Measurements from ENCODE around the gene DHX16.

DHX16 gene

DNA sequence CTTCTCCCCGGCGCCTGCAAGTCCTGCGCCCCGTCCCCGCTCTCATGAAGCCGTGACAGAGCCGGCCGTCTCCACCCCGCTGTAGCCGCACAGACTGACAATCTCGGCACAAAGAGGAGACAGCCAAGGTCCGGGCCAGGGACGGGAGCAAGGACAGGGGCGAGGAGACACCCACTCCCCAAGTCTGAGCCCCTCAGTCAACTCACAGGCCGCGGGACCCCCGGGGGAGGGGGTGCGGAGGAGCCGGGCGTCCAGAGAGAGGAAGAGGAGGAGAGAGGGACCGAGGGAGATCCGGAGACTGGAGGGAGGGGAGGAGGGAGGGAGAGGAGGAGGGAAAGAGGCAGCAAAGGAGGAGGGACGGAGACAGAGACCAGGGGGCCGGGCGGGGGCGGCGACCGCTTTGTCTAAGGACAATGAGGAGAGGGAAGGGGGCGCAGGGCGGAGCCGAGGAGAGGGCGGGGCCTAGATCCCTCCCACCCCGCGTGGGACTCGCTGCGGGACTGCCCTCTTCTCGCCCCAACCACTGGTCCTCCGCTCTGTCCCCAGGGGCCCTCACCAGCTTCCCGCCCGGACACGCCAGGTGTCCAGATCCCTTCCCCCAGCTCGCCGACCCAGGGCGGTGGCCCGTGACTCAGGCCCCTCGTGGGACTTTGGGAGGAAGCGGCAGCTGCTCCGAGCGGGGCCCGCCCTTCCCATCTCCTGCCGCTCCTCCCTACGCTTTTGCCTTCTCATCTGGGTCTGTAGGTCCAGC is 14.3 kb upstream of the DHX16 start:
- TF ChIP-seq, protein P1, sequence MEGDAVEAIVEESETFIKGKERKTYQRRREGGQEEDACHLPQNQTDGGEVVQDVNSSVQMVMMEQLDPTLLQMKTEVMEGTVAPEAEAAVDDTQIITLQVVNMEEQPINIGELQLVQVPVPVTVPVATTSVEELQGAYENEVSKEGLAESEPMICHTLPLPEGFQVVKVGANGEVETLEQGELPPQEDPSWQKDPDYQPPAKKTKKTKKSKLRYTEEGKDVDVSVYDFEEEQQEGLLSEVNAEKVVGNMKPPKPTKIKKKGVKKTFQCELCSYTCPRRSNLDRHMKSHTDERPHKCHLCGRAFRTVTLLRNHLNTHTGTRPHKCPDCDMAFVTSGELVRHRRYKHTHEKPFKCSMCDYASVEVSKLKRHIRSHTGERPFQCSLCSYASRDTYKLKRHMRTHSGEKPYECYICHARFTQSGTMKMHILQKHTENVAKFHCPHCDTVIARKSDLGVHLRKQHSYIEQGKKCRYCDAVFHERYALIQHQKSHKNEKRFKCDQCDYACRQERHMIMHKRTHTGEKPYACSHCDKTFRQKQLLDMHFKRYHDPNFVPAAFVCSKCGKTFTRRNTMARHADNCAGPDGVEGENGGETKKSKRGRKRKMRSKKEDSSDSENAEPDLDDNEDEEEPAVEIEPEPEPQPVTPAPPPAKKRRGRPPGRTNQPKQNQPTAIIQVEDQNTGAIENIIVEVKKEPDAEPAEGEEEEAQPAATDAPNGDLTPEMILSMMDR (IDR thresholded peaks at IDR 0.05; ENCODE audit: insufficient read depth, low read length, poor library complexity, severe bottlenecking), result no peak
- no peak for TF ChIP-seq EZH2phosphoT487 (conservative IDR thresholded peaks at IDR 0.05; ENCODE audit: low read length)
- Histone ChIP-seq H3K79me2 (ENCODE audit: insufficient read depth, low read length) (peaks cover 51% of the 10 kb centered on the region), H4K20me1 (ENCODE audit: low read depth, low read length) (no peaks in the 10 kb centered on the region), H3K9ac (ENCODE audit: low read length) (peak overlapping the region; percentile 82), H3K9me2 (replicated peaks; ENCODE audit: insufficient read depth, low read length) (no peaks in the 10 kb centered on the region), H3K4me2 (ENCODE audit: low read depth, low read length, poor library complexity, severe bottlenecking) (peak overlapping the region; percentile 92), H3K36me3 (ENCODE audit: low read length) (no peaks in the 10 kb centered on the region), H3K4me3 (ENCODE audit: insufficient read depth, low read length, poor library complexity, severe bottlenecking) (peak overlapping the region; percentile 91), H3K27ac (ENCODE audit: low read depth, low read length) (peak overlapping the region; percentile 94), H3K9me3 (ENCODE audit: insufficient read depth, low read length) (no peaks in the 10 kb centered on the region), H3F3A (ENCODE audit: insufficient read depth) (peaks cover 63% of the 10 kb centered on the region), H2AFZ (ENCODE audit: low read depth, low read length, severe bottlenecking) (peak overlapping the region; percentile 49), H3K27me3 (ENCODE audit: low read length) (no peaks in the 10 kb centered on the region)

DNA sequence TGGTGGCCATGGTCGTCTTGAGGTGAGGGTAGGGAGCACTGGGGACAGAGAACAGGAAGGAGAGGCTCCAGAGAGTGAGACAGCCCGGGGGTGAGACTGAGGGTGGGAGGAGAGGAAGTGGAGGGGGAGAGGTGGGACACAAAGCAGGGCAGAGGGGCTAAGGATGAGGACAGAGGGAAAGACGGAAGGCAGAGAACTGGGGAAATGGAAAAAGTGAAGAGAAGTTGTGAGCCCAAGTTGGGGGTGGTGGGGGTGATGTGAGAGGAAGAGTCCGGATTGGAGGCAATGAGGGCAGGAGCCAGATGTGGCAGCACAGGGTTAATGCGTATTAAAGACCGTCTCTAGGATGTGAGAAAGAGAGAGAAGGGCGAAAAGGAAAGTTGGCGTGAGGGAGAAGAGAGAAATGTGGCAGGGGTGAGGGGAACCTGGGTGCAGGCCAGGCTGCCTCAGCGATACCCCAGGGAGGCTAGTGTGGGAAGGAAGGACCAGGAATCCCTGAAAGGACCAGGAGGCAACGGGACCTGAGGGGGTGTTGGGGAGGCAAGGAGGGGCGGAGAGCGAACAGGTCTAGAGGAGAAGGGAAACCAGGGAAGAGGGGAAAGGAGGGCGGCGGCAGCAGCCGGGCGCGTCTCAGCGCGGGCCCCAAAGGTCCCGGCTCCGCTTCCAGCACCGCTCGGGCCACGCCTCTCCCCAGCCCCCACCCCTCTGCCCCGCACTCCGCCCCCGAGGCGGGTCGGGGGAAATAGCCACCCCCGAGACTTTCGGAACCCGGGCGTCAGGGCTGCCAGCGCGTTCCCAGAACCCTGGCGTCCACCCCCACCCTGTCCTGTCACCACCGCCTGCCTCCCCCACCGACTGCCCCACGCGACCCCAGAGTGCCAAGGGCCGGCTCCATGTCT is 13.5 kb upstream of the DHX16 start, which contains the start of gene PPP1R18:
Gene PPP1R18, minus strand, starts transcription at position 637 of the 899 bp plus-strand sequence. Its CDS starts 627 bp downstream, at position 10.
- Histone ChIP-seq H3K27me3 (ENCODE audit: low read length) (no peaks in the 10 kb centered on the region), H3K4me3 (ENCODE audit: insufficient read depth, low read length, poor library complexity, severe bottlenecking) (peak within 1 kb of the TSS; percentile 91), H3K9ac (ENCODE audit: low read length) (peak within 1 kb of the TSS; percentile 82), H4K20me1 (ENCODE audit: low read depth, low read length) (no peaks in the 10 kb centered on the region), H2AFZ (ENCODE audit: low read depth, low read length, severe bottlenecking) (peak within 1 kb of the TSS; percentile 49), H3K79me2 (ENCODE audit: insufficient read depth, low read length) (peaks cover 59% of the 10 kb centered on the region), H3K4me2 (ENCODE audit: low read depth, low read length, poor library complexity, severe bottlenecking) (peak within 1 kb of the TSS; percentile 92), H3K27ac (ENCODE audit: low read depth, low read length) (peak within 1 kb of the TSS; percentile 94), H3F3A (ENCODE audit: insufficient read depth) (peaks cover 67% of the 10 kb centered on the region), H3K9me3 (ENCODE audit: insufficient read depth, low read length) (no peaks in the 10 kb centered on the region), H3K36me3 (ENCODE audit: low read length) (no peaks in the 10 kb centered on the region), H3K9me2 (replicated peaks; ENCODE audit: insufficient read depth, low read length) (no peaks in the 10 kb centered on the region)
- TF ChIP-seq, protein P1 (IDR thresholded peaks at IDR 0.05; ENCODE audit: insufficient read depth, low read length, poor library complexity, severe bottlenecking), result no peak
- no peak for TF ChIP-seq EZH2phosphoT487 (conservative IDR thresholded peaks at IDR 0.05; ENCODE audit: low read length)

DNA sequence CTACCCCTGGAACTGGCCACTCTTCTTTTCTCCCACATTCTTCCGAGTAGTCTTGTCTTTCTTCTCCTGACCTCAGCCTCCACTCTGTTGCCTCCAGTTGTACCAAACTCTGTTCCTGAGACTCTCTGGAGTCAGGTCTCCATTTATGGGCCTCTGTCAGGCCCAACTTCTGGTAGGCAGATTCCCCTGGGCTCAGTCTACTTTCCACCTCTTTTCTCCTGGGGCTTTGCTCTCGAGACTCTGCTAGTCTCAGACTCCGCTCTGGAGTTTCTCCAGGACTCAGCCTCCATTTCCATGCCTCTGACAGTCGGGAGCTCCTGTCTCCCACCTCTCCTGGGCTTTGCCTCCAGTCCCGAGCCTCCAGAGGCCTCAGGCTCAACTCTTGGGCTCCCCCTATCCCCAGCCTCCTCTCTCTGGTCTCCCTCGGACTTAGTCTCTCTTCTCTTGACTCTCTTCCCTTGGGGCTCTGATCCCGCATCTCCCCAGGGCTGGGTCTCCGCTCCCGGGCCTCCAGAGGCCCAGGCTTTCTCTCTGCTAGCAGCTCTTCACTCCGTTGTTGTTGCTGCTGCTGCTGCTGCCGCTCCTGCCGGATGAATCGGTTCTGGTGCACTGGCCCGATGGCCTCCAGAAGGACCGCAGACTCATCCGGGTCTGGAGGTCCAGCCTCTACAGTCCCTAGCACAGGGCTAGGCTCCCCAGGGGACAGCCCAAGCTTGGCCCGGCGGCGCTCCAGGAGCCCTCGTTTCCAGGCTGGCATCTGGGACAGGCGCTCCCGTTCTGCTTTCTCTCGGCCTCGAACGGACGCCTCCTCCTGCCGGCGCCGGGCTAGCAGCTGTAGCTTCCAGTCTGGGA is 12.6 kb upstream of the DHX16 start:
- Histone ChIP-seq H3K36me3 (ENCODE audit: low read length) (no peaks in the 10 kb centered on the region), H3K79me2 (ENCODE audit: insufficient read depth, low read length) (peaks cover 67% of the 10 kb centered on the region), H3K9me3 (ENCODE audit: insufficient read depth, low read length) (no peaks in the 10 kb centered on the region), H3K27me3 (ENCODE audit: low read length) (no peaks in the 10 kb centered on the region), H2AFZ (ENCODE audit: low read depth, low read length, severe bottlenecking) (no peak overlapping the region), H3K9me2 (replicated peaks; ENCODE audit: insufficient read depth, low read length) (no peaks in the 10 kb centered on the region), H3F3A (ENCODE audit: insufficient read depth) (peaks cover 72% of the 10 kb centered on the region), H3K9ac (ENCODE audit: low read length) (peak overlapping the region; percentile 82), H3K27ac (ENCODE audit: low read depth, low read length) (peak overlapping the region; percentile 94), H3K4me2 (ENCODE audit: low read depth, low read length, poor library complexity, severe bottlenecking) (peak overlapping the region; percentile 92), H3K4me3 (ENCODE audit: insufficient read depth, low read length, poor library complexity, severe bottlenecking) (peak overlapping the region; percentile 91), H4K20me1 (ENCODE audit: low read depth, low read length) (no peaks in the 10 kb centered on the region)
- TF ChIP-seq, protein P1 (IDR thresholded peaks at IDR 0.05; ENCODE audit: insufficient read depth, low read length, poor library complexity, severe bottlenecking), result peak; percentile 64
- no peak for TF ChIP-seq EZH2phosphoT487 (conservative IDR thresholded peaks at IDR 0.05; ENCODE audit: low read length)
